ENCODE data around the gene NPTX1. TPM values are rescaled to one million over a fixed set of nuclear protein-coding genes. Genes with fewer than 3 reads are reported as not detected.

Gene NPTX1
- total RNA-seq, 1 donor: 2.2 TPM

- no peak for DNase-seq (ENCODE audit: low read depth)
- no peak overlapping the region for H3K4me3 ChIP-seq (ENCODE audit: low read depth, low read length)
- TF ChIP-seq, protein P1, sequence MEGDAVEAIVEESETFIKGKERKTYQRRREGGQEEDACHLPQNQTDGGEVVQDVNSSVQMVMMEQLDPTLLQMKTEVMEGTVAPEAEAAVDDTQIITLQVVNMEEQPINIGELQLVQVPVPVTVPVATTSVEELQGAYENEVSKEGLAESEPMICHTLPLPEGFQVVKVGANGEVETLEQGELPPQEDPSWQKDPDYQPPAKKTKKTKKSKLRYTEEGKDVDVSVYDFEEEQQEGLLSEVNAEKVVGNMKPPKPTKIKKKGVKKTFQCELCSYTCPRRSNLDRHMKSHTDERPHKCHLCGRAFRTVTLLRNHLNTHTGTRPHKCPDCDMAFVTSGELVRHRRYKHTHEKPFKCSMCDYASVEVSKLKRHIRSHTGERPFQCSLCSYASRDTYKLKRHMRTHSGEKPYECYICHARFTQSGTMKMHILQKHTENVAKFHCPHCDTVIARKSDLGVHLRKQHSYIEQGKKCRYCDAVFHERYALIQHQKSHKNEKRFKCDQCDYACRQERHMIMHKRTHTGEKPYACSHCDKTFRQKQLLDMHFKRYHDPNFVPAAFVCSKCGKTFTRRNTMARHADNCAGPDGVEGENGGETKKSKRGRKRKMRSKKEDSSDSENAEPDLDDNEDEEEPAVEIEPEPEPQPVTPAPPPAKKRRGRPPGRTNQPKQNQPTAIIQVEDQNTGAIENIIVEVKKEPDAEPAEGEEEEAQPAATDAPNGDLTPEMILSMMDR (IDR thresholded peaks at IDR 0.05; ENCODE audit: insufficient read depth, low read depth, low read length): no peak
Measured at GRCh38 chr17:80461528-80462160, 14.8 kb downstream of the NPTX1 start.

DNA sequence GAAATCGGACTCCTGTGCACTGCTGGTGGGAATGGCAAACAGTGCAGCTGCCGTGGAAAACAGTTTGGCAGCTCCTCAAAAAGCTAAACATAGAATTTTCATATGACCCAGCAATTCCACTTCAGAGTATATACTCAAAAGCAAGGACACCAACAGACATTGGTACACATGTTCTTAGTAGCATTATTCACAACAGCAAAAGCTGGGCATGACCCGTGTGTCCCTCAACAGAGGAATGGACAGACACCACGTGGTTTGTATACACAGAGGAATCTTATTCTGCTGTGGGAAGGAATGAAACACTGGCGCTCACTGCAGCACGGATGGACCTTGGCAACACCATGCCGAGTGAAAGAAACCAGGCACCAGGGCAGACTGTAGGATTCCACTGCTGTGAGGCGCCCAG, 16.0 kb downstream of the NPTX1 start:
- DNase-seq (ENCODE audit: low read depth): peak; percentile 35
- no peak overlapping the region for H3K4me3 ChIP-seq (ENCODE audit: low read depth, low read length)
- TF ChIP-seq, protein P1 (IDR thresholded peaks at IDR 0.05; ENCODE audit: insufficient read depth, low read depth, low read length): no peak

GRCh38 chr17:80459234-80459633, 17.2 kb downstream of the NPTX1 start:
- TF ChIP-seq, protein P1 (IDR thresholded peaks at IDR 0.05; ENCODE audit: insufficient read depth, low read depth, low read length): no peak
- DNase-seq (ENCODE audit: low read depth): no peak
- H3K4me3 ChIP-seq (ENCODE audit: low read depth, low read length): no peak overlapping the region

- no peak for DNase-seq (ENCODE audit: low read depth)
- TF ChIP-seq, protein P1 (IDR thresholded peaks at IDR 0.05; ENCODE audit: insufficient read depth, low read depth, low read length): no peak
- no peak overlapping the region for H3K4me3 ChIP-seq (ENCODE audit: low read depth, low read length)
Measured at GRCh38 chr17:80458016-80458415, 18.4 kb downstream of the NPTX1 start.

GRCh38 chr17:80457236-80457856, 19.1 kb downstream of the NPTX1 start:
- H3K4me3 ChIP-seq (ENCODE audit: low read depth, low read length): peak overlapping the region; percentile 7
- no peak for DNase-seq (ENCODE audit: low read depth)
- TF ChIP-seq, protein P1 (IDR thresholded peaks at IDR 0.05; ENCODE audit: insufficient read depth, low read depth, low read length): no peak

GRCh38 chr17:80456465-80457235, 19.8 kb downstream of the NPTX1 start:
- TF ChIP-seq, protein P1 (IDR thresholded peaks at IDR 0.05; ENCODE audit: insufficient read depth, low read depth, low read length): no peak
- DNase-seq (ENCODE audit: low read depth): peak; percentile 68
- H3K4me3 ChIP-seq (ENCODE audit: low read depth, low read length): peak overlapping the region; percentile 7

Measured in fibroblast of villous mesenchyme (primary cell).